Activated naive CD4-positive, alpha-beta T cell treated with anti-CD3 and anti-CD28 coated beads, Interleukin-2, amount 50 U/mL, for 16 hours (primary cell): ENCODE results near the gene PLAAT5.
"Not testable (repeated sequence)": the region's sequence is repeated elsewhere in the genome, so short reads cannot be mapped to it uniquely, and the experiment has no call there.

Experiments used
- DNase-seq: peaks from one replicate; pipeline ENCODE4 v3.0.0-alpha.2; 2020

Gene PLAAT5

GRCh38 chr11:63476618-63477017 lies 14.3 kb downstream of the PLAAT5 start:
- DNase-seq: no peak

- DNase-seq: no peak
These were observed 18.6 kb downstream of the PLAAT5 start for GRCh38 chr11:63472372-63472771.

DNA sequence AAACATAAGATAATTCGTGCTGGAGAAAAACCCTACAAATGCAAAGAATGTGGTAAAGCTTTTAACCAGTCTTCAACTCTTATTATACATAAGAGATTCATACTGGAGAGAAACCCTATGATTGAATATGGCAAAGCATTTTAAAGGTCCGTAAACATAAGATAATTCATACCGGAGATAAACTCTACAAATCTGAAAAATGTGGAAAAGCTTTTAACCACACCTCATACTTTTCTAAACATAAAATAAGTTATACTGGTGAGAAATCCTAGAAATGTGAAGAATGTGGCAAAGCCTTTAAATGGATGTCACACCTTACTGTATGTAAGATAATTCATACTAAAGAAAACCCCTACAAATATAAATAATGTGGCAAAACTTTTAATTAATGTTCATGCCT lies 20.7 kb downstream of the PLAAT5 start:
- DNase-seq: no peak

DNA sequence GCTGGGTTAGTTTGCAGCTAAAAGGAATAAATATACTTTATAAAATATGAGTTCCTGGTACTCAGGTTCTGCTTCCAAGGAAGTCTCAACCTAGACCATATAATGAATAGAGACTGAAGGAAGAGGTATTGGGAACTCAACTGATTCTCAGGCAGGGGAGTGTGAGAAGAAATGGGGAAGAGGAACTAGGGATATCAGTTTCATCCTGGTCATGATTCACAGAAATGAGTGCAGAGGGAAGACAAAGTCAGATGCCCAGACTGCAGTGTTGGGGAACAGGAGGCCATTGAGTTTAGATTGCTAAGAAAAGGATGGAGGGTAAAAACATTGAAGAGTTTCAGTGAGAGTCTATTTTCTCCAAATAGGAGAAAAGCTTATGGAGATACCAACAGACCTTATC lies 28.8 kb downstream of the PLAAT5 start:
- no peak for DNase-seq

DNA sequence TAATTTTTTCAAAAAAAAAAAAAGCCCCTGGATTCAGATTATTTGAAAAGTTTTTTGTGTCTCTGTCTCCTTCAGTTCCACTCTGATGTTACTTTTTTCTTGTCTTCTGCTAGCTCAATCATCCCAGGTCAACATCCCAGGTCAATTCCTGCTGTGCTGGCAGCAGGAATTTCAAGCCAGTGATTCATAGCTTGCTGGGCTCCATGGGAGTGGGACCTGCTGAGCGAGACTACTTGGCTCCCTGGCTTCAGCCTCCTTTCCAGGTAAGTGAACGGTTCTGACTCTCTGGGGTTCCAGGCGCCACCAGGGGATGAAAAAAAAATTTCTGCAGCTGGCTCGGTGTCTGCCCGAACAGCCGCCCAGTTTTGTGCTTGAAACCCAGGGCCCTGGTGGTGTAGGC lies 31.4 kb downstream of the PLAAT5 start:
- no peak for DNase-seq

DNA sequence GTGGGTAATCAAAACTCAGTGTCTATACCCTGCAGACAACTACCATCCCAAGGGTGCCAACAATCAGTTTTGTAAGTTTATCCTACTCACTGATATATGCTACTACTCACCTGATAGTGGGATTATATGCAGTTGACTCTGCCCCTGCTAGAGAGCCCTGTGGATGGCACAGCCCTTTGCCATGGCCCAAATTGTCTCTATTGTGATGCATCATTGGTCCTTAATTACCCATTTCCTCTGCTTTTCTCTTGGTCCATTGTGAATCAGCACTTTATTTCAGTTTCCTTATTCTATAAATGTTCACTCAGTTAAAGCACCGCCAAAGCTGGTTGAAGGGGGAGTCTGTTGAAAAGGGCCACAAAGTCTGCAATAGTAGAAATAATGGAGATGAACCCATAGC lies 42.3 kb downstream of the PLAAT5 start:
- no peak for DNase-seq

GRCh38 chr11:63445720-63446119 lies 45.2 kb downstream of the PLAAT5 start:
- no peak for DNase-seq

GRCh38 chr11:63445118-63445517 lies 45.8 kb downstream of the PLAAT5 start:
- no peak for DNase-seq

- no peak for DNase-seq
These were observed 46.8 kb downstream of the PLAAT5 start for GRCh38 chr11:63444160-63444559.

DNA sequence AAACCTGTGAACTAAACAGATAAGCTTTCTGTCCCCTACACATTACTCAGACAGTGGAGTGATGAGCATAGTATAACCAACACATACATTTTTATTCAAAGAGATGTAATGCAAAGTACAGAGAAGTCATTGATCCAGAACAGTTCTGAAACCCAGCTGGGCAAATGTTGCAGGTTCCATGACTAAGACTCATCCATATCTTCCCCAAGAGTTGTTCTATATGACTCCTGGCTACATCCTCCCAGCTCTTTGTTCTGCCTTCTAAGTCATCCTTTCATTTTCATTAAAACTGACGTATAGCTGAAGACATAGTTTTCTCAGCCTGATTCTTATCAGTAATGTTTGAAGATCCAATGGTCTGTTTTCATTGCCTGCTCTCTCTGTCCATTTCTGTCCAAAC lies 47.3 kb downstream of the PLAAT5 start:
- peak; percentile 14 for DNase-seq

GRCh38 chr11:63435831-63436230 lies 55.1 kb downstream of the PLAAT5 start:
- DNase-seq: not testable (repeated sequence)

DNA sequence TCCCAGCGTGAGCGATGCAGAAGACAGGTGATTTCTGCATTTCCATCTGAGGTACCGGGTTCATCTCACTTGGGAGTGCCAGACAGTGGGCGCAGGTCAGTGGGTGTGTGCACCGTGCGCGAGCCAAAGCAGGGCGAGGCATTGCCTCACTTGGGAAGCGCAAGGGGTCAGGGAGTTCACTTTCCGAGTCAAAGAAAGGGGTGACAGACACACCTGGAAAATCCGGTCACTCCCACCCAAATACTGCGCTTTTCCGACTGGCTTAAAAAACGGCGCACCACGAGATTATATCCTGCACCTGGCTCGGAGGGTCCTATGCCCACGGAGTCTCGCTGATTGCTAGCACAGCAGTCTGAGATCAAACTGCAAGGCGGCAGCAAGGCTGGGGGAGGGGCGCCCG lies 55.6 kb downstream of the PLAAT5 start:
- not testable (repeated sequence) for DNase-seq

- DNase-seq: not testable (repeated sequence)
These were observed 60.2 kb downstream of the PLAAT5 start for GRCh38 chr11:63430731-63431130.

DNA sequence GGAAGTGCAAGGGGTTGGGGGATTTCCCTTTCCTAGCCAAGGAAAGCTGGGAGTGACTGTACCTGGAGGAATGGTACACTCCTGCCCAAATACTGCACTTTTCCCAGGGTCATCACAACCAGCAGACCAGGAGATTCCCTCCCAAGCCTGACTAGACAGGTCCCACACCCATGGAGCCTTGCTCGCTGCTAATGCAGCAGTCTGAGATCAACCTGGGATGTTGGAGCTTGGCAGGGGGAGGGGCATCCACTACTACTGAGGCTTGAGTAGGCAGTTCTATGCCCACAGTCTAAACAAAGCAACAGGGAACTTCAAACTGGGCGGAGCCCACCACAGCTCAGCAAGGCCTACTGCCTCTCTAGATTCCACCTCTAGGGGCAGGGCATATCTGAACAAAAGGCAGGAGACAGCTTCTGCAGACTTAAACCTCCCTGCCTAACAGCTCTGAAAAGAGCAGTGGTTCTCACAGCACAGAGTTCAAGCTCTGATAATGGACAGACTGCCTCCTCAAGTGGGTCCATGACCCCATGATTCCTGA lies 62.9 kb downstream of the PLAAT5 start:
- no peak for DNase-seq

DNA sequence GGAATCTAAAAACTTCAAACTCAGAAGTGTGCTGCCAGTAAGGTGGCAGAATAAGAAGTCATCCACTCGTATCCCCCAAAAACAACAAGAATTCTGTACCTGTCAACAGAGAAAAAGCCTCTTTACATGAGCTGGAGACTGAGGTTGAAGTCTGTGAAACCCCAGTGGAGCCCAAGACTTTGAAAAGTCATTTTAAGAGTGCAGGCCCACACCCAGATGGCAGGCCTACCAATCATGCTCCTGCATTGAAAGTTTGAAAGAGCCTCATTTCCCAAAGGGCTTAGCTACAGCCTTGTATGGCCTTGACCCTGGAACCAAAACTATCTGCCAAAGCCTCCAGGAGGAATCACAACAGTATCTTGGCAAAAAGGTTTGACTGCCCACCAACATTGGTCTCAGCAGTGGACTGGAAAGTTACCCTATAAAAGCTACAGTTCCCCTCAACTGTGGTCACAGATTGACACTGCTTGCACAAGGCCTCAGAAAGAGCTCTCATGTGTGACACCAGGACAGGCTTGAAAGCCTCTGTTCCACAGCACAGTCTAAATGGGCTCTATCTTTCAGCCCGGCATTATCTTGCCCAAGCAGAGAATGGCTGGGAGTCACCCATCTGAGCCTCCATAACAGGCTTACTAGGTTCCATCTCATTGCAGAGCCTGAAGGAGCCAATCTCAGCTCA lies 73.7 kb downstream of the PLAAT5 start:
- no peak for DNase-seq
